Testis (tissue), 2 donors: Measurements from ENCODE around the gene NBDY.

Experiments
- POLR2A ChIP-seq: fragments of 450-650 bp; IDR thresholded peaks from one replicate; pipeline ENCODE4 v1.6.1; 2017; ENCODE audit warnings: antibody characterized with exemption, mild to moderate bottlenecking, moderate library complexity
- TF ChIP-seq, protein P1 (sequence below), 3 experiments: fragments of 450-650 bp in 2 of 3; fragments of 200-600 bp in 1 of 3; sonication (generic) in 1 of 3; IDR thresholded peaks; one replicate each; pipeline ENCODE4 v1.5.1; 2016 to 2019; ENCODE audit warnings: antibody characterized with exemption in 3 of 3, mild to moderate bottlenecking in 2 of 3, moderate library complexity in 1 of 3

DNA sequence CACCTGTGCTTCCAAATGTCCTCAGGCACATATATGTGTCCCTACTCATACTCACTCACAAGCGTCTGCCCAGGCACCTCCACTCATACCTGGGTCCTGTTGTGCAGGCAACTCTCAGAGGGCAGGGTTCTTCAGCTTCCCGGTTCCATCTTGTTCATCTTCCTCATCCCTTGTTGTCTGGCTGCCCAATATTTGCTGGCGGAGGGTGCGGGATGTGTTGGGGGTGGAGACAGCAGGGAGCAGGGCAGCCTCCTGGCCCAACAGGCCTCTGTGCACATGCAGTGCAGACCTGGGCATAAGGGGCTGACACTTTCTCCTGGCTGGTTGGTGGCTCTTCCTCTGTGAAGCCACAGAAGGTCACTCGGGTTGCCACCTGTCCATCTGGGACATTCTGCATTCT is 32.1 kb downstream of the NBDY start:
- TF ChIP-seq, protein P1, sequence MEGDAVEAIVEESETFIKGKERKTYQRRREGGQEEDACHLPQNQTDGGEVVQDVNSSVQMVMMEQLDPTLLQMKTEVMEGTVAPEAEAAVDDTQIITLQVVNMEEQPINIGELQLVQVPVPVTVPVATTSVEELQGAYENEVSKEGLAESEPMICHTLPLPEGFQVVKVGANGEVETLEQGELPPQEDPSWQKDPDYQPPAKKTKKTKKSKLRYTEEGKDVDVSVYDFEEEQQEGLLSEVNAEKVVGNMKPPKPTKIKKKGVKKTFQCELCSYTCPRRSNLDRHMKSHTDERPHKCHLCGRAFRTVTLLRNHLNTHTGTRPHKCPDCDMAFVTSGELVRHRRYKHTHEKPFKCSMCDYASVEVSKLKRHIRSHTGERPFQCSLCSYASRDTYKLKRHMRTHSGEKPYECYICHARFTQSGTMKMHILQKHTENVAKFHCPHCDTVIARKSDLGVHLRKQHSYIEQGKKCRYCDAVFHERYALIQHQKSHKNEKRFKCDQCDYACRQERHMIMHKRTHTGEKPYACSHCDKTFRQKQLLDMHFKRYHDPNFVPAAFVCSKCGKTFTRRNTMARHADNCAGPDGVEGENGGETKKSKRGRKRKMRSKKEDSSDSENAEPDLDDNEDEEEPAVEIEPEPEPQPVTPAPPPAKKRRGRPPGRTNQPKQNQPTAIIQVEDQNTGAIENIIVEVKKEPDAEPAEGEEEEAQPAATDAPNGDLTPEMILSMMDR (IDR thresholded peaks at IDR 0.05), result no peak
- no peak for TF ChIP-seq POLR2A
